HG02981 (cell line): ENCODE data around the gene DCLK1.

Experiments used
- ATAC-seq: cut with Tn5 transposase; IDR thresholded peaks from one replicate; pipeline ENCODE4 v1.9.1; 2021; ENCODE audit warnings: mild to moderate bottlenecking, moderate library complexity; ENCODE audit not compliant: unreplicated experiment

DCLK1 gene

GRCh38 chr13:35838356-35838755 lies 292.8 kb downstream of the DCLK1 start:
- no peak for ATAC-seq

- no peak for ATAC-seq
Measured at GRCh38 chr13:35836446-35836845, 294.7 kb downstream of the DCLK1 start.

- ATAC-seq, result no peak
Measured at GRCh38 chr13:35835989-35836388, 295.2 kb downstream of the DCLK1 start.

GRCh38 chr13:35833608-35834275 lies 297.4 kb downstream of the DCLK1 start:
- ATAC-seq, result no peak

- no peak for ATAC-seq
Measured at GRCh38 chr13:35833031-35833430, 298.2 kb downstream of the DCLK1 start.

GRCh38 chr13:35832551-35832950 lies 298.6 kb downstream of the DCLK1 start:
- ATAC-seq, result no peak

- no peak for ATAC-seq
Measured at GRCh38 chr13:35830850-35831450, 300.2 kb downstream of the DCLK1 start.

- no peak for ATAC-seq
Measured at GRCh38 chr13:35826626-35827254, 304.4 kb downstream of the DCLK1 start.

- no peak for ATAC-seq
Measured at GRCh38 chr13:35824825-35825224, 306.4 kb downstream of the DCLK1 start.

- ATAC-seq, result no peak
Measured at GRCh38 chr13:35824395-35824794, 306.8 kb downstream of the DCLK1 start.

- no peak for ATAC-seq
Measured at GRCh38 chr13:35822666-35823065, 308.5 kb downstream of the DCLK1 start.

- ATAC-seq, result no peak
Measured at GRCh38 chr13:35818633-35819067, 312.5 kb downstream of the DCLK1 start.

- no peak for ATAC-seq
Measured at GRCh38 chr13:35817642-35818607, 313.3 kb downstream of the DCLK1 start.

GRCh38 chr13:35814605-35815011 lies 316.6 kb downstream of the DCLK1 start:
- no peak for ATAC-seq

GRCh38 chr13:35812736-35813135 lies 318.4 kb downstream of the DCLK1 start:
- no peak for ATAC-seq

GRCh38 chr13:35810321-35810720 lies 320.9 kb downstream of the DCLK1 start:
- no peak for ATAC-seq

GRCh38 chr13:35808846-35809245 lies 322.3 kb downstream of the DCLK1 start:
- ATAC-seq, result no peak

- ATAC-seq, result no peak
Measured at GRCh38 chr13:35804901-35805300, 326.3 kb downstream of the DCLK1 start.

GRCh38 chr13:35797991-35798390 lies 333.2 kb downstream of the DCLK1 start:
- ATAC-seq, result no peak

GRCh38 chr13:35797244-35797643 lies 333.9 kb downstream of the DCLK1 start:
- no peak for ATAC-seq

GRCh38 chr13:35796623-35797022 lies 334.6 kb downstream of the DCLK1 start:
- ATAC-seq, result no peak
